ENCODE measurements around the gene HTR3B. TPM values are rescaled to one million over a fixed set of nuclear protein-coding genes. Genes with fewer than 3 reads are reported as not detected.
"Not testable (repeated sequence)": the region's sequence is repeated elsewhere in the genome, so short reads cannot be mapped to it uniquely, and the experiment has no call there.

Gene HTR3B
- total and polyA plus RNA-seq, 10 of the 15 experiments (the other 5 are each of a cell fraction or from before 2014, with no cell fraction given): not detected

DNA sequence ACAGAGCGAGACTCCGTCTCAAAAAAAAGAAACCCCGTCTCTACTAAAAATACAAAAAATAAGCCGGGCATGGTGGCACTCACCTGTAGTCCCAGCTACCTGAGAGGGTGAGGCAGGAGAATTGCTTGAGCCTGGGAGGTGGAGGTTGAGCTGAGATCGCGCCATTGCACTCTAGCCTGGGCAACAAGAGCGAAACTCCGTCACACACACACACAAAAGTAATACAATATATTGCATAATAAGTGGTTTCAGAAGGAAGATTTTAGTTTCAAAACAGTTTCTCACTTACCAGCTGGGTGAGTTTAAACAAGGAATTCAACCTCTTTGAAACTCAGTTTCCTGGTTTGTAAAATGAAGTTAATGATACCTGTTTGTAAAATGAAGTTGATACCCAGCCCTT lies 37.7 kb downstream of the HTR3B start:
- no peaks in the 10 kb centered on the region for H3K4me1 ChIP-seq (ENCODE audit: control insufficient read depth, insufficient read depth, low read length)
- no peaks in the 10 kb centered on the region for H3K36me3 ChIP-seq (ENCODE audit: control insufficient read depth in 2 of 2, insufficient read depth in 2 of 2, low read length in 1 of 2)
- 68% methylated on average over 8 of the region's 8 CpGs for WGBS (ENCODE audit: insufficient coverage, insufficient replicate concordance, low lambda C conversion rate, missing lambda C conversion rate)
- no peaks in the 10 kb centered on the region; a peak in 3 of 4 replicates for H3K27me3 ChIP-seq (replicated peaks in 1 of 2; ENCODE audit: control insufficient read depth in 2 of 2, insufficient read depth in 2 of 2, low read length in 1 of 2)
- H2AFZ ChIP-seq (ENCODE audit: control insufficient read depth, low read depth, low read length): no peak overlapping the region
- BruUV-seq (replicated peaks): no TSS peak
- TF ChIP-seq MEF2B (IDR thresholded peaks at IDR 0.05; ENCODE audit: partially characterized antibody, poor library complexity, severe bottlenecking) (no peak), SUPT20H (IDR thresholded peaks at IDR 0.05; ENCODE audit: borderline replicate concordance, control insufficient read depth, low read depth, low read length) (no peak)
- TF ChIP-seq, protein P1, sequence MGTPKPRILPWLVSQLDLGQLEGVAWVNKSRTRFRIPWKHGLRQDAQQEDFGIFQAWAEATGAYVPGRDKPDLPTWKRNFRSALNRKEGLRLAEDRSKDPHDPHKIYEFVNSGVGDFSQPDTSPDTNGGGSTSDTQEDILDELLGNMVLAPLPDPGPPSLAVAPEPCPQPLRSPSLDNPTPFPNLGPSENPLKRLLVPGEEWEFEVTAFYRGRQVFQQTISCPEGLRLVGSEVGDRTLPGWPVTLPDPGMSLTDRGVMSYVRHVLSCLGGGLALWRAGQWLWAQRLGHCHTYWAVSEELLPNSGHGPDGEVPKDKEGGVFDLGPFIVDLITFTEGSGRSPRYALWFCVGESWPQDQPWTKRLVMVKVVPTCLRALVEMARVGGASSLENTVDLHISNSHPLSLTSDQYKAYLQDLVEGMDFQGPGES (IDR thresholded peaks at IDR 0.05): no peak
- TF ChIP-seq, protein P2, sequence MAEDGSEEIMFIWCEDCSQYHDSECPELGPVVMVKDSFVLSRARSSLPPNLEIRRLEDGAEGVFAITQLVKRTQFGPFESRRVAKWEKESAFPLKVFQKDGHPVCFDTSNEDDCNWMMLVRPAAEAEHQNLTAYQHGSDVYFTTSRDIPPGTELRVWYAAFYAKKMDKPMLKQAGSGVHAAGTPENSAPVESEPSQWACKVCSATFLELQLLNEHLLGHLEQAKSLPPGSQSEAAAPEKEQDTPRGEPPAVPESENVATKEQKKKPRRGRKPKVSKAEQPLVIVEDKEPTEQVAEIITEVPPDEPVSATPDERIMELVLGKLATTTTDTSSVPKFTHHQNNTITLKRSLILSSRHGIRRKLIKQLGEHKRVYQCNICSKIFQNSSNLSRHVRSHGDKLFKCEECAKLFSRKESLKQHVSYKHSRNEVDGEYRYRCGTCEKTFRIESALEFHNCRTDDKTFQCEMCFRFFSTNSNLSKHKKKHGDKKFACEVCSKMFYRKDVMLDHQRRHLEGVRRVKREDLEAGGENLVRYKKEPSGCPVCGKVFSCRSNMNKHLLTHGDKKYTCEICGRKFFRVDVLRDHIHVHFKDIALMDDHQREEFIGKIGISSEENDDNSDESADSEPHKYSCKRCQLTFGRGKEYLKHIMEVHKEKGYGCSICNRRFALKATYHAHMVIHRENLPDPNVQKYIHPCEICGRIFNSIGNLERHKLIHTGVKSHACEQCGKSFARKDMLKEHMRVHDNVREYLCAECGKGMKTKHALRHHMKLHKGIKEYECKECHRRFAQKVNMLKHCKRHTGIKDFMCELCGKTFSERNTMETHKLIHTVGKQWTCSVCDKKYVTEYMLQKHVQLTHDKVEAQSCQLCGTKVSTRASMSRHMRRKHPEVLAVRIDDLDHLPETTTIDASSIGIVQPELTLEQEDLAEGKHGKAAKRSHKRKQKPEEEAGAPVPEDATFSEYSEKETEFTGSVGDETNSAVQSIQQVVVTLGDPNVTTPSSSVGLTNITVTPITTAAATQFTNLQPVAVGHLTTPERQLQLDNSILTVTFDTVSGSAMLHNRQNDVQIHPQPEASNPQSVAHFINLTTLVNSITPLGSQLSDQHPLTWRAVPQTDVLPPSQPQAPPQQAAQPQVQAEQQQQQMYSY (CRISPR knock-in tag; IDR thresholded peaks at IDR 0.05): no peak
- TF ChIP-seq, protein P3, sequence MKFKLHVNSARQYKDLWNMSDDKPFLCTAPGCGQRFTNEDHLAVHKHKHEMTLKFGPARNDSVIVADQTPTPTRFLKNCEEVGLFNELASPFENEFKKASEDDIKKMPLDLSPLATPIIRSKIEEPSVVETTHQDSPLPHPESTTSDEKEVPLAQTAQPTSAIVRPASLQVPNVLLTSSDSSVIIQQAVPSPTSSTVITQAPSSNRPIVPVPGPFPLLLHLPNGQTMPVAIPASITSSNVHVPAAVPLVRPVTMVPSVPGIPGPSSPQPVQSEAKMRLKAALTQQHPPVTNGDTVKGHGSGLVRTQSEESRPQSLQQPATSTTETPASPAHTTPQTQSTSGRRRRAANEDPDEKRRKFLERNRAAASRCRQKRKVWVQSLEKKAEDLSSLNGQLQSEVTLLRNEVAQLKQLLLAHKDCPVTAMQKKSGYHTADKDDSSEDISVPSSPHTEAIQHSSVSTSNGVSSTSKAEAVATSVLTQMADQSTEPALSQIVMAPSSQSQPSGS (IDR thresholded peaks at IDR 0.05; ENCODE audit: low read length): no peak
- H3K79me2 ChIP-seq (ENCODE audit: control insufficient read depth, insufficient read depth, low read length): no peaks in the 10 kb centered on the region
- H3K9ac ChIP-seq (ENCODE audit: control insufficient read depth, insufficient read depth, low read length): no peak overlapping the region
- in situ Hi-C loops (cut with MboI): no loop called here
- no peak overlapping the region for H3K27ac ChIP-seq (ENCODE audit: control insufficient read depth, insufficient read depth)
- H3K9me3 ChIP-seq (replicated peaks; ENCODE audit: control insufficient read depth, insufficient read depth, low read length): no peaks in the 10 kb centered on the region
- ChIA-PET SMC1A (ENCODE audit: uncharacterized antibody, unreplicated experiment) (no interaction called here), POLR2A (no interaction called here), RAD21 (ENCODE audit: unreplicated experiment) (no interaction called here), CTCF (no interaction called here)
- ATAC-seq: no peak
- no peak overlapping the region for H3K4me3 ChIP-seq
- H3K4me2 ChIP-seq (ENCODE audit: control insufficient read depth, insufficient read depth): no peak overlapping the region
- intact Hi-C loops (cut with micrococcal nuclease; ENCODE audit: unreplicated experiment): no loop called here
- no peak for DNase-seq (ENCODE audit: low read depth, low spot score)
- H4K20me1 ChIP-seq (ENCODE audit: control insufficient read depth, insufficient read depth): no peaks in the 10 kb centered on the region
- no peak for FAIRE-seq

DNA sequence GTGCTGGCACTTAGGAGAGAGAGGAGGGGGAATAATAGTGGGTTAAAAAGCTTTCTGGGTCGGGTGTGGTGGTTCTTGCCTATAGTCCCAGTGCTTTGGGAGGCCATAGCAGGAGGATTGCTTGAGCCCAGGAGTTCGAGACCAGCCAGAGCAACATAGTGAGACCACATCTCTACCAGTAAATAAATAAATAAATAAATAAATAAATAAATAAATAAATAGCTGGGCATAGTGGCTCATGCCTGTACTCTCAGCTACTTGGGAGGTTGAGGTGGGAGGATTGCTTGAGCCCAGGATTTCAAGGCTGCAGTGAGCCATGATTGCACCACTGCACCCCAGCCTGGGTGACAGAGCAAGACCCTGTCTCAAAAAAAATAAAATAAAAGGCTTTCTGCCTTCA lies 41.6 kb downstream of the HTR3B start:
- H3K4me2 ChIP-seq (ENCODE audit: control insufficient read depth, insufficient read depth); in situ Hi-C loops (cut with MboI); SMC1A ChIA-PET (ENCODE audit: uncharacterized antibody, unreplicated experiment); H3K79me2 ChIP-seq (ENCODE audit: control insufficient read depth, insufficient read depth, low read length); H3K27ac ChIP-seq (ENCODE audit: control insufficient read depth, insufficient read depth); intact Hi-C loops (cut with micrococcal nuclease; ENCODE audit: unreplicated experiment); POLR2A ChIA-PET; ATAC-seq; FAIRE-seq; H3K9ac ChIP-seq (ENCODE audit: control insufficient read depth, insufficient read depth, low read length); H3K36me3 ChIP-seq (ENCODE audit: control insufficient read depth in 2 of 2, insufficient read depth in 2 of 2, low read length in 1 of 2); RAD21 ChIA-PET (ENCODE audit: unreplicated experiment); BruUV-seq (replicated peaks); DNase-seq (ENCODE audit: low read depth, low spot score); H2AFZ ChIP-seq (ENCODE audit: control insufficient read depth, low read depth, low read length); H3K9me3 ChIP-seq (replicated peaks; ENCODE audit: control insufficient read depth, insufficient read depth, low read length); H4K20me1 ChIP-seq (ENCODE audit: control insufficient read depth, insufficient read depth); CTCF ChIA-PET; H3K4me3 ChIP-seq; H3K4me1 ChIP-seq (ENCODE audit: control insufficient read depth, insufficient read depth, low read length); H3K27me3 ChIP-seq (replicated peaks in 1 of 2; ENCODE audit: control insufficient read depth in 2 of 2, insufficient read depth in 2 of 2, low read length in 1 of 2): not testable (repeated sequence)
- 0% methylated on average over 2 of the region's 2 CpGs for WGBS (ENCODE audit: insufficient coverage, insufficient replicate concordance, low lambda C conversion rate, missing lambda C conversion rate)

All from GM12878 (cell line).